Activated naive CD8-positive, alpha-beta T cell (primary cell): Measurements from ENCODE around the gene SLC22A1.

Source experiments
- H3K27ac Mint-ChIP-seq: one replicate; pipeline ENCODE4 v1.8.0; 2021; ENCODE audit warnings: mixed read lengths
- H3K27me3 Mint-ChIP-seq: one replicate; pipeline ENCODE4 v1.8.0; 2021; ENCODE audit warnings: mixed read lengths
- H3K36me3 Mint-ChIP-seq: one replicate; pipeline ENCODE4 v1.8.0; 2021; ENCODE audit warnings: mixed read lengths
- H3K4me1 Mint-ChIP-seq: one replicate; pipeline ENCODE4 v1.8.0; 2021; ENCODE audit warnings: low read depth, mixed read lengths
- H3K4me3 Mint-ChIP-seq: one replicate; pipeline ENCODE4 v1.8.0; 2021; ENCODE audit warnings: mild to moderate bottlenecking, mixed read lengths
- H3K9me3 Mint-ChIP-seq: one replicate; pipeline ENCODE4 v1.8.0; 2021; ENCODE audit warnings: low read depth, mixed read lengths

The SLC22A1 gene

GRCh38 chr6:160190081-160190480, 68.5 kb downstream of the SLC22A1 start:
- Mint-ChIP-seq H3K4me1 (no peaks in the 10 kb centered on the region), H3K4me3 (no peak overlapping the region), H3K27ac (no peak overlapping the region), H3K36me3 (peaks cover 8% of the 10 kb centered on the region), H3K27me3 (peaks cover 5% of the 10 kb centered on the region), H3K9me3 (peaks cover 21% of the 10 kb centered on the region)

GRCh38 chr6:160190973-160191372, 69.4 kb downstream of the SLC22A1 start:
- Mint-ChIP-seq H3K4me3 (no peak overlapping the region), H3K4me1 (no peaks in the 10 kb centered on the region), H3K9me3 (peaks cover 21% of the 10 kb centered on the region), H3K27me3 (peaks cover 5% of the 10 kb centered on the region), H3K36me3 (peaks cover 8% of the 10 kb centered on the region), H3K27ac (no peak overlapping the region)

GRCh38 chr6:160192840-160193239, 71.2 kb downstream of the SLC22A1 start:
- peaks cover 8% of the 10 kb centered on the region for H3K27me3 Mint-ChIP-seq
- no peak overlapping the region for H3K27ac Mint-ChIP-seq
- H3K4me3 Mint-ChIP-seq: no peak overlapping the region
- H3K36me3 Mint-ChIP-seq: peaks cover 8% of the 10 kb centered on the region
- H3K4me1 Mint-ChIP-seq: no peaks in the 10 kb centered on the region
- H3K9me3 Mint-ChIP-seq: peaks cover 26% of the 10 kb centered on the region

GRCh38 chr6:160194808-160195207, 73.2 kb downstream of the SLC22A1 start:
- Mint-ChIP-seq H3K36me3 (peaks cover 8% of the 10 kb centered on the region), H3K4me1 (no peaks in the 10 kb centered on the region), H3K27ac (no peak overlapping the region), H3K4me3 (no peak overlapping the region), H3K9me3 (peaks cover 27% of the 10 kb centered on the region), H3K27me3 (peaks cover 6% of the 10 kb centered on the region)

- Mint-ChIP-seq H3K4me1 (no peaks in the 10 kb centered on the region), H3K36me3 (peaks cover 3% of the 10 kb centered on the region), H3K27ac (no peak overlapping the region), H3K4me3 (no peak overlapping the region), H3K27me3 (peaks cover 12% of the 10 kb centered on the region), H3K9me3 (peaks cover 21% of the 10 kb centered on the region)
These were observed 76.0 kb downstream of the SLC22A1 start for GRCh38 chr6:160197662-160198061.

GRCh38 chr6:160198606-160199211, 77.1 kb downstream of the SLC22A1 start:
- no peak overlapping the region for H3K4me3 Mint-ChIP-seq
- no peaks in the 10 kb centered on the region for H3K36me3 Mint-ChIP-seq

GRCh38 chr6:160201061-160201460, 79.4 kb downstream of the SLC22A1 start:
- Mint-ChIP-seq H3K27me3 (peaks cover 16% of the 10 kb centered on the region), H3K36me3 (no peaks in the 10 kb centered on the region), H3K4me1 (no peaks in the 10 kb centered on the region), H3K27ac (no peak overlapping the region), H3K4me3 (no peak overlapping the region), H3K9me3 (peaks cover 6% of the 10 kb centered on the region)

More at GRCh38 chr6:160198606-160199211, 77.1 kb downstream of the SLC22A1 start:
- H3K27ac Mint-ChIP-seq: no peak overlapping the region
- peaks cover 15% of the 10 kb centered on the region for H3K9me3 Mint-ChIP-seq
- no peaks in the 10 kb centered on the region for H3K4me1 Mint-ChIP-seq
- H3K27me3 Mint-ChIP-seq: peaks cover 12% of the 10 kb centered on the region

GRCh38 chr6:160202411-160202810, 80.8 kb downstream of the SLC22A1 start:
- Mint-ChIP-seq H3K27me3 (peaks cover 16% of the 10 kb centered on the region), H3K4me3 (no peak overlapping the region), H3K4me1 (no peaks in the 10 kb centered on the region), H3K27ac (no peak overlapping the region), H3K36me3 (no peaks in the 10 kb centered on the region), H3K9me3 (peaks cover 6% of the 10 kb centered on the region)

GRCh38 chr6:160203076-160203475, 81.5 kb downstream of the SLC22A1 start:
- peaks cover 6% of the 10 kb centered on the region for H3K9me3 Mint-ChIP-seq
- peaks cover 18% of the 10 kb centered on the region for H3K27me3 Mint-ChIP-seq
- H3K36me3 Mint-ChIP-seq: peaks cover 4% of the 10 kb centered on the region
- no peak overlapping the region for H3K27ac Mint-ChIP-seq
- no peak overlapping the region for H3K4me3 Mint-ChIP-seq
- no peaks in the 10 kb centered on the region for H3K4me1 Mint-ChIP-seq

- Mint-ChIP-seq H3K27me3 (peaks cover 18% of the 10 kb centered on the region), H3K4me1 (no peaks in the 10 kb centered on the region), H3K27ac (no peak overlapping the region), H3K36me3 (peaks cover 4% of the 10 kb centered on the region), H3K9me3 (peaks cover 11% of the 10 kb centered on the region), H3K4me3 (no peak overlapping the region)
These were observed 81.9 kb downstream of the SLC22A1 start for GRCh38 chr6:160203522-160203921.

GRCh38 chr6:160203953-160204352, 82.3 kb downstream of the SLC22A1 start:
- Mint-ChIP-seq H3K27ac (no peak overlapping the region), H3K9me3 (peaks cover 12% of the 10 kb centered on the region), H3K4me3 (no peak overlapping the region), H3K4me1 (no peaks in the 10 kb centered on the region), H3K27me3 (peaks cover 18% of the 10 kb centered on the region), H3K36me3 (peaks cover 4% of the 10 kb centered on the region)

- Mint-ChIP-seq H3K4me3 (no peak overlapping the region), H3K4me1 (no peaks in the 10 kb centered on the region), H3K36me3 (peaks cover 4% of the 10 kb centered on the region), H3K27ac (no peak overlapping the region), H3K27me3 (peaks cover 18% of the 10 kb centered on the region), H3K9me3 (peaks cover 12% of the 10 kb centered on the region)
These were observed 83.1 kb downstream of the SLC22A1 start for GRCh38 chr6:160204710-160205109.

GRCh38 chr6:160207618-160208017, 86.0 kb downstream of the SLC22A1 start:
- Mint-ChIP-seq H3K27ac (no peak overlapping the region), H3K9me3 (peaks cover 12% of the 10 kb centered on the region), H3K4me1 (no peaks in the 10 kb centered on the region), H3K36me3 (peaks cover 4% of the 10 kb centered on the region), H3K27me3 (peaks cover 23% of the 10 kb centered on the region), H3K4me3 (no peak overlapping the region)
